Posterior cingulate gyrus (tissue), 11 donors: Measurements from ENCODE around the gene TRAF4.
A peak's percentile ranks its signal among the peaks of the same experiment; 100 is the strongest.

Experiments
- DNase-seq, 10 donors: peaks; one replicate each; pipeline versions ENCODE4 v3.0.0 to v3.0.0-alpha.2; 2020 to 2021; ENCODE audit warnings: mixed read lengths in 3 of 10
- intact Hi-C: fragments of 100-400 bp; cut with DNase I; formaldehyde crosslinking; loops from one replicate; pipeline ENCODE4 v1.15.1; 2023

Gene TRAF4

DNA sequence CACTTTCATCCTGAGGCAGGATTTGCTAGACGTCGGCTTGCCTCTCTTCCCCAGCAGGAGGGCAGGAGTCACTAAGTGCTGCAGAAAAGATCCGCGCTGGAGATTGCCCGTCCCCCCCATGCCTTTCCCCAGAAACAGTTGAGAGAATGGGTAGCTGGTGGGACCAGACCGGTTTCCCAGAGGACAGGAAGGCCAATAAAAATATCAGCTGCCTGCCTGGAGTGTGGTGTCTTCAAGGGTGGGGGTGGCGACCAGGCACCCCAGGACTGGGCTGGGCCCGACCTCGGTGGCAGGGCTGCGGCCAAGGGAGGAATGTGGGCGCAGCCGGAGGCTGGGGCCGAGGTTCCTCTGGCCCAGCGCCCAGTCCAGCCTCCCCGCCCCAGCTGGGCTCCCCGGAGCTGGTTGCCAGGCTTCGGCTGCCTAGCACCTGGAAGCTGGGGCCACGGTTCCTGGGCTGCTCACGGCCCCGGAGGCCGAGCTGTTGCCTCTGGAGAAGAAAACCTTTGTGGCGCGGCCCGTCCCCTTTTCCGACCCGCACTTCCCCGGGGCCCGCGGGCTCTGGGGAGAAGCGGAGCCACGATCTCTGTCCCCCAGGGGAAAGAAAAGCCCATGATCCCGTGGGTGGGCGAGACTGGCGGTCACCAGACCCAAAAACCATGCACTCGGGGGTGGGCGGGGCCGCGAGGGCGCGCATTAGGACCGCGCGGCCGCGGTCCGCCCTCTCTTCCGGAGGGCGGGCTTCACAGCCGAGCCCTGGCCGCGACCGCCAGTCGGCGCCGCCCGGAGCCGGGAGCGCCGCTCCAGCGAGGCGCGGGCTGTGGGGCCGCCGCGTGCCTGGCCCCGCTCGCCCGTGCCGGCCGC lies at the start of gene TRAF4:
TSS of gene TRAF4 (plus strand) at position 769 of the 861 bp plus-strand sequence. CDS start 102 bp downstream, outside the sequence.
- intact Hi-C loops, result loop anchor here (1.0 kb wide), 1 partner anchor 14 kb away; no protein-coding TSS in a partner anchor

DNA sequence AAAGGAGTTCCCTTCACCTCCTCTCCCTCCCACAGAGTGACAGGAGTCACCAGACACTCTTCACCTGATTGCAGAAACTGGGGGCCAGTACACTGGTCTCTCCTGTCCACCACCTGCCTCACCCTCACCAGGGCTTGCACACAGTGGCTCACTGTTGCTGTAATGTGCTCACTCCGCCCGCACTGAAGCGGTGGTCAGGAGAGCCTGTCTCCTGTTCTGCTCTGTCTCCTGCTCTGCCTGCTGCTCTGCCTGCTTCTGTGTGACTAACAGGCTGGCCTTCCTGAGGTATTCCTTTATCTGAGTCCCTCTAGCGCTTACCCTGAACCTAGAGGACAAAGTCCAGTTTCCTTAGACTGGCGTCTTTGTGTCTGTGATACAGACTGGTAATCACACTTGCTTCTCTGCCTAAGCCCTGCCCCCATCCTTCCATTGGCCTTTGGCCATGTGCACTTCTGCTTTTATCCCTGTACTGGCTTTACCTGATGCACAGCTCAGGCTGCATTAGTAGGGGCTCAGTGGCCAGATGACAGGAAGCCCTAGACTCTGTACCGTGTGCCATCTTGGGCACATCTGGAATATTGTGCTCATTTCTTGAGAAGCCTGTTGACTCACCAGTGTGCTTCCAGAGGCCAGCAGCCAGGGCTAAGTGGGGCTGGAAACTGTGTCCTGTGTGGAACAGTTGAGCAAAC lies 45.4 kb upstream of the TRAF4 start:
- DNase-seq, result peak in 1 of 10 donors; percentile 52
- intact Hi-C loops, result no loop called here

More for the DNA sequence above, at the start of gene TRAF4:
- peak in 9 of 10 donors; percentile 53 to 94 (median 67) for DNase-seq

DNA sequence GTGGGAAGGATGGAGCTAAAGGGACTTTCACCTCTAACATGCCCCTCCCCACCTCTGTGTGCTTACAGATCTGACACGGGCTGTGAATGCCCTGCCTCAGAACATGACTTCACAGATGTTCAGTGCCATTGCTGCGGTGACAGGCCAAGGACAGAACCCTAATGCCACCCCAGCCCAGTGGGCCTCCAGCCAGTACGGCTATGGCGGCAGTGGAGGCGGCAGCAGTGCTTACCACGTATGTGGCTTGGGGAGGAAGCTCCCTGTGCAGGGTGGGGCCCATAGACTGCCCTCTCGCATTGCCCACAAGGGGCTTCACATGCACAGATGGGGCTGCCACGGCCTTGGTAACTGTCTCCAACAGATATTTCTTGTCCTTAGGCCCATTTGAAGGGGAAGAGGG lies 43.5 kb upstream of the TRAF4 start:
- intact Hi-C loops, result no loop called here
- peak in 1 of 10 donors; percentile 55 for DNase-seq

GRCh38 chr17:28700830-28701492 lies 42.9 kb upstream of the TRAF4 start:
- intact Hi-C loops, result no loop called here
- DNase-seq, result peak in 1 of 10 donors; percentile 74

DNA sequence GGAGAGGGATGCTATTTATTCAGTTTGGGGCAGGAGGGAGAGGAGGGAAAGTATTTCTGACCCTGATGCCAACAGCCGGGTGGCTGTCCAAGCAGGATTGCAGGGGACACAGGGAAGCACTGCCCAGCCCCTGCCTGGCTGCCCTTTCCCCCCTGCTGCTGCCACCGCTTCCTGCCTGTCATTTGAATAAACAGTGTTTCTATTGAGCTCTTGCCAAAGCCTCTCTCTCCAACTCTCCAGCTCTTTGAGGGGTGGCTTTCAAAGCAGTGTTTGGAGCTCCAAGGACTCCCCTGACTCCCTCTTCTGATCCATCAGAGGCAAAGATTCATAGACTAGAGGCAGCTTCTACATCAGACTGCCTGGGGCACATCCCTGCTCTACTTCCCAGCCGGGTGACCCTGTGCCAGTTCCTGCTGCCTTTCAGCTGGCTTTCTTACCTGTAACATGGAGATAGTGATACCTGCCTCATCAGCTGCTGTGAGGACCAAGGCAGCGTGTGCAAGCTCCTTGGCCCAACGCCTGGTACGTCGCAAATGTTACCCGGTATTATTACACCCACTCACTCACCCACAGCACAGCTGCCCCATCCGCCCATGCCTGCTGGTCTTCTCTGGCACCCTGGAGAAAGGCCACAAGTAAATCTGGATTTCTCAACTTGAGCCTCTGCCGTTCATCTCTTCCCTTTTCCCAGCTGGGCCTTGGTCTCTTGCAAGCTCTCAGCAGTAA lies 41.6 kb upstream of the TRAF4 start:
- intact Hi-C loops, result no loop called here
- DNase-seq, result peak; percentile 43 to 94 (median 62)

DNA sequence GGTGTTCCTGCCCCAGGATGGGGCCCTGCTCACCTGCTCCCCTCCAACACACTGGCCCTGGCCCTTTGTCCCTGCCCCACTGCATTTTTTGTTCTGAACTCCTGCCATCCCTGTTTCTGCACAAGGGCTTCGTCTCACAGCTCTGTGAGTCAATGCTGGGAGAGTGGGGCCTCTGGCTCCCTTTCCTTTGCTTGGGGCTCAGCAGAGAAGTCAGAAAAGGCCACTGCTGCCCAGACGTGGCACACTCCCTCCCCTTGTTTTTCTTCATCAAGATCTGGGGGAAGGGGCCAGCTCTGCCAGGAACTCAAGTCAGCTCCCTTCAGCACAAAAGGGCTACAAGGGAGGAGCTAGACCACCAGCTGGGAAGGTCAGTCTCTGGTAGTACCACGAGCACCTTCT lies 41.1 kb upstream of the TRAF4 start:
- peak in 2 of 10 donors; percentile 39 to 89 for DNase-seq
- intact Hi-C loops, result no loop called here

DNA sequence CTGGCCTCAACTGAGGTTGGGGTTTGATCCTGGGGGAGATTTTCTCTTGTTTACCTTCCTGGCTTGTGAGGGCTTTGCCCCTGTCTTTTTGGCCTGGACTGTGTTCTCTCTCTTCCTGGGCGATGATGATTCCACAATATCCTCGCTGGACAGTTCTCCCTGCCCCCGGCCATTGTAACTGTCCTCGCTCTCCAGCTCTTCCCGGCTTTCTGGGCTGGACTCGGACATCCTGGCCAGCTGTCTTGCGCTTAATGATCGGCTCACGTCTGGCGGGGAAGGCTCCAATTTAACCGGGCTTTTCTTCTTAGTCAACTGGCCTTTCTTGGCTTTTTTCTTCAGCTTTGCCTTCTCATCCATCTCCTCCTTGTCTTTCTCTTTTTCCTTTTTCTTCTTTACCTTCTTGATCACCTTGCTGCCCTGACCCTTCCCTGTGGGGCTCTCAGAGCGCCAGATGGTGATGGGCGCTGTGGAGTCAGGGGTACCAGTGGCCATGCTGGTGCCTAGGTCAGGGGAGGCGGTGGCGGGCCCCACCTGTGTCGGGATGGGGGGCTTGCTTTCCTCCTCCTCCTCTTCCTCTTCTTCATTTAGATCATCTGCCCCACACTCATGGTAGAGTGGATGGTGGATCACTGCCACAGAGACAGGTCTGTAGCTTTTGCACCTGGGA lies 40.1 kb upstream of the TRAF4 start:
- intact Hi-C loops, result no loop called here
- DNase-seq, result peak in 1 of 10 donors; percentile 78

DNA sequence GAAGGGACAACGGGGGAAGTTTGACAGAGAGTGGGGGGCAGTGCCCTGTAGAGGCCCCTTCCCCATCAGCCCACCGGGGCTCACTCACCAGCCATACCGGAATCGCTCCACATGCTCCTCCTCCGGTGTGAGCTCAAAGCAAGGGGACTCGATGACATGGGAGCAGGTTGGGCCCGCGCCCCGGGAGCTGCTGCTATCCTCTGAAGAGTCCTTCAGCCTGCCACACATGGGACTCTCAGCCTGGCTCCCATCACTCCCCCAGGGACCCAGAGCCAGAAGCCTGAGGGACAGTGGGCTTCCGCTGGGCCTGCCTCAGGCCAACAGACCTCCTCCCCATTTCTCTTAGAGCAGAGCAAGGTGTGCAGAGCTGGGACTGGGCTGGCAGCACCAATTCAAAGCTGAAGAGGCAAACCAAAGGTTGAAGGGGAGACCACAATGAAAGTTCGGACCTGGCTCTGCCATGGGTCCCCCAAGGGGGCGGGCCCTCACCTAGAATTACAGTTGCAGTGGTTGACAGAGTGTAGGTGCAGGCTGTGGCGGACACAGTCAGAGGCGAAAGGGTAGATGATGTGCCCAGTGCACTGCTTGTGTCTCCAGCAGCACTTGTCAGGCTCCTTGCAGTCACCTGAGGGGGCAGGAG lies 39.5 kb upstream of the TRAF4 start:
- intact Hi-C loops, result no loop called here
- peak in 1 of 10 donors; percentile 81 for DNase-seq

DNA sequence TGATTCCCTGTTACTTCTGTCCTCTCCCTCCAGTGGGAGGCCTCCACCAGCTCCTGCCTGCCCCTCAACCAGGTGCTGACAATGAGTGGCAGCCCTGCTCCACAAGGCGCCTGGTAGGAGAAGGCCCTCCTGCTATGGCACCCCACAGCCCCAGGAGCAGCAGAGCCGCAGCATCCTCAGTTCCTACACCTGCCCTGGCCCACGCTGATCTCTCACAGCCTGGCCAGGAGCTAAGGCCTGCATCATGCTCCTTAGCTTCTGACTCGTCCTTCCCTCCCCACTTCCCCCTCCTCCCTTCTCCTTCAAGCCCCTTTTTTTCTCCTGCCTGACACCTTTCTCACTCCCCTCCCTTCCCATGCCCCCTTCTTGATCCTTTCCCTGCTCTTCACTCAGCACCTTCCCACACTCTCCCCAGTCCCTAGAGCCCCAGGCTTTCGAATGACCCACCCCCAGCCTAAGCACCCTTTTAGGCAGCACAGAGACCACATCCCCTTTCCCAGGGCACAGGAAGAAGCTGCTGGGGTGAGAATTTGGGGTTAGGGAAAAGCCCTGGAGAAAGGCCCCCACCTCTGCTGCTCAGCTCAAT lies 38.6 kb upstream of the TRAF4 start:
- intact Hi-C loops, result no loop called here
- peak in 1 of 10 donors; percentile 40 for DNase-seq

DNA sequence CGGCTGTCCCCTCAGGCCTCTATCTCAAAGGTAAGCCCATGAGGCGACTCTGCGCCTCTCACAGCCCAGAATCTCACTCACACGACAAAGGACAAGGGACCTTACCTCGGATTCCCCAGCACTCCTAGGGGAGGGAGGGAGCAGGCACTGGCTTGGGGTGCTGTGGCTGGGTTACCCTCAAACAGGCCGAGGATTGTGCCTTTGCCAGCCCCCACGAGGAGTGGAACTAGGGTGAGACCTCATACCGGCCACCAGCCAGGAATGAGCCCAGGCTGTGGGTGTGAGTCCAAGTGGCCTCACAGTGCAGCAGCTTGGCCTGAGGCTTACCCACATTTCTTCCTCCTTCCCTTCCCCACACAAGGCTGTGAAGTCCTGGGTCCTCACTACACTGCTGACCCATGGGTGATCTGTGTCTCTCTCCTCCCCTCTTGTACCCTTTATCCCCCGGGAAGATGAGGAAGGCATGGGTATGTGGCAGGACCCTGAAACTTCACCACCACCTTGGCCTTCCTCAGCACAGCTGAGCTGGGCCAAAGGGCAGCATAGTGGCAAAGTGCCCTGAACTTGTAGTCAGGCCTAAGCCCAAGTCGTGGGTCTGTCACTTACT lies 38.0 kb upstream of the TRAF4 start:
- peak in 1 of 10 donors; percentile 62 for DNase-seq
- intact Hi-C loops, result no loop called here

- intact Hi-C loops, result no loop called here
- peak in 2 of 10 donors; percentile 13 to 42 for DNase-seq
These were observed 37.1 kb upstream of the TRAF4 start for GRCh38 chr17:28706471-28707338.

DNA sequence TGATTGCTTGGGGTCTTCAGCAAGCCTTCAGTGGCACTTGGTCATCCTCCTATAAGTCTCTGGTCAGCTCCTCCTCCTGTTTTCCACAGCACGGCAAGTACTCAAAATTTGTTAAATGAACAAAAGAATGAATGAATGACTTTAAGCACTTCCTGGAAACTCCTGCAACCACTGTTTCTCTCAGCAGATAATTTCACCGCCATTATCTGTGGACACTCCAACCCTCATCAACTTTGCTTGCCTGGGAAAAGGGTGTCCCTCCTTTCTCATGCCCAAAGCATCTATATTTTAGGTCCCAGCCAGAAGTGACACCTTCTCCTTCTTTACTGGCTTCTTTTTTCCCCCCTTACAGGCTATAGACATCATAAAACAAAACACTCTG lies 36.5 kb upstream of the TRAF4 start:
- intact Hi-C loops, result no loop called here
- no peak for DNase-seq

DNA sequence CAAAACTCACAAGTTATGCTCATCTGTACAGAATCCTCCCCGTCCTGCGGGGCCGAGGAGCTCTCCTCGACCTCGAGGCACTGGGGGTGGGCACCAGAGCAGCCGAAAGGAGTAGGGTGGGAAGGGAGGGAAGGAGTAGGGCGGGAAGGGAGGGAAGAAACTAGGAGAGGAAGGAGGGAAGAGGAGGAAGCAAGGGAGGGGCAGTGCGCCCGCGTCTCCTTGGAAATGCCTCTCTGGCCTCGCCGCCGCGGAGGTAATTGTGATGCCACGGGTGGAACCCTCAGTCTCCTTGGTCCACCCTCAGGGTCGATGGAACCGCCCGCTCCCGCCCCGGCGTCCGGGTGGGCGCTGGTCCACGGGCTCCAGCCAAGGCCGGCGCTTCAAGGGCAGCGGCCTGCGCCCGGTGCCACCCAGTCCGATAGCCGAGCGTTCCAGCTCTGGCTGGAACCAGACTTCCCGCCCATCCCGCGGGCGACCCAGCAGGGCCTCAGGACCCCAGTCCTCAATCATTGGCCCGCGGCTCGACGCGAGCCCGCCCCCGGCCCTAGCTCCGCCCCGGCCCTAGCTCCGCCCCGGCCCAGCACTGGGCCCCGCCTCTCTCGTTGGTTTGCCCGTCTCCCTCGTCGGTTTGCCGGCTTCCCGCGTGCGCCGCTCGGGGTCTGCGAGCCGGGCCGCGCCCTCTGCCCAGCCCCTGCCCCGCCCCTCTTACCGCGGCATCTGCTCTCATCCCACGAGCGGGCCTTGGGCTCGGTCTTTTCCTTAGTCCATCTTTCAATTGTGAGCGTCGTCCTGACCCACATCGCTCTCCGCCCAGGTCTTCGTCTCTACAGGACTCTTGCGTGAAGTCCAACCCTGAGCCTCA lies 32.7 kb upstream of the TRAF4 start:
- peak; percentile 75 to 98 (median 85) for DNase-seq
- intact Hi-C loops, result loop anchor here (10.0 kb wide), 1 partner anchor 66 kb away; the partner anchor contains the start of gene BLTP2

DNA sequence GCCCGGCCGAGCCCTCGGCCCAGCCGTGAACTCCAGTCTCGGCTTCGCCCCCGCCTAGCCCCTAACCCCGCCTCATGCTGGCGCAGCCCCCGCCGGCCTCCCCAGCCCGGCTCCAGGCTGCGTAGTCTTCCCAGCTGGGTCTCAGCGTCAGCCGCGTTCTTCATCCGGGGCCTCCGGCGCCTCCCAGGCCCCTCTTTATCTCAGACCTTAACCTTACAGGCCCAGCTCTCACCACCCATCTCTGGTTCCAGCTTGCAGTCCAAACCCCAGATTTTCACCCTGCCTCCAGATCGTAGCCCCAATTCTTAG lies 32.1 kb upstream of the TRAF4 start, which contains the start of gene PROCA1:
TSS of gene PROCA1 (minus strand) at position 166 of the 309 bp plus-strand sequence. CDS start 228 bp downstream, outside the sequence.
- intact Hi-C loops, result loop anchor here (10.0 kb wide), 1 partner anchor 67 kb away; the partner anchor contains the start of gene BLTP2
- DNase-seq, result no peak

- DNase-seq, result peak in 2 of 10 donors; percentile 67 to 86
- intact Hi-C loops, result loop anchor here (10.0 kb wide), 1 partner anchor 67 kb away; the partner anchor contains the start of gene BLTP2
These were observed 31.6 kb upstream of the TRAF4 start for GRCh38 chr17:28712032-28712704.
